ENCODE measurements around the gene STON1.
"Not testable (repeated sequence)": the region's sequence is repeated elsewhere in the genome, so short reads cannot be mapped to it uniquely, and the experiment has no call there.

Gene STON1

DNA sequence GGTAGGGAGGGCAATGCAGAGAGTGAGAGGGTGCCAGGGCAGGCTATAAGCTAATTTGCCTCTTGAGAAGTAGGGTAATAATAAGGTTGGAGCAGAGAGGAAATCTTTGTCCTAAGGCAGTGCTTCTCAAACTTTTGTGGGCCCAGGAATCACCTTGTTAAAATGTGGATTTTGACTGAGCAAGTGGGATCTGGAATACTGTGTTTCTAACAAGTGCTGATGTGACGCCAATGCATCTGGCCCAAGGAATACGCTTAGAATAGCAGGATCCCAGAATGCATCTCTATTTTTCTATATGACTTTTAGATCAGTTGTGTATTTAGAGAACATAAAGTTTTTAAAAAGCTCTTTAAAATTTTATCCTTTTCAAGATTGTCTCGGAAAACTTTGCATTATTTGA lies 58.0 kb downstream of the STON1 start:
- no peak for DNase-seq (ENCODE audit: extremely low read depth, low read depth)
- TF ChIP-seq, protein P1, sequence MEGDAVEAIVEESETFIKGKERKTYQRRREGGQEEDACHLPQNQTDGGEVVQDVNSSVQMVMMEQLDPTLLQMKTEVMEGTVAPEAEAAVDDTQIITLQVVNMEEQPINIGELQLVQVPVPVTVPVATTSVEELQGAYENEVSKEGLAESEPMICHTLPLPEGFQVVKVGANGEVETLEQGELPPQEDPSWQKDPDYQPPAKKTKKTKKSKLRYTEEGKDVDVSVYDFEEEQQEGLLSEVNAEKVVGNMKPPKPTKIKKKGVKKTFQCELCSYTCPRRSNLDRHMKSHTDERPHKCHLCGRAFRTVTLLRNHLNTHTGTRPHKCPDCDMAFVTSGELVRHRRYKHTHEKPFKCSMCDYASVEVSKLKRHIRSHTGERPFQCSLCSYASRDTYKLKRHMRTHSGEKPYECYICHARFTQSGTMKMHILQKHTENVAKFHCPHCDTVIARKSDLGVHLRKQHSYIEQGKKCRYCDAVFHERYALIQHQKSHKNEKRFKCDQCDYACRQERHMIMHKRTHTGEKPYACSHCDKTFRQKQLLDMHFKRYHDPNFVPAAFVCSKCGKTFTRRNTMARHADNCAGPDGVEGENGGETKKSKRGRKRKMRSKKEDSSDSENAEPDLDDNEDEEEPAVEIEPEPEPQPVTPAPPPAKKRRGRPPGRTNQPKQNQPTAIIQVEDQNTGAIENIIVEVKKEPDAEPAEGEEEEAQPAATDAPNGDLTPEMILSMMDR (IDR thresholded peaks at IDR 0.05; ENCODE audit: low read depth, low read length) = no peak

- TF ChIP-seq, protein P1 (IDR thresholded peaks at IDR 0.05; ENCODE audit: low read depth, low read length) = no peak
- no peak for DNase-seq (ENCODE audit: extremely low read depth, low read depth)
These were observed 58.8 kb downstream of the STON1 start for GRCh38 chr2:48588745-48589144.

- DNase-seq (ENCODE audit: extremely low read depth, low read depth) = no peak
- TF ChIP-seq, protein P1 (IDR thresholded peaks at IDR 0.05; ENCODE audit: low read depth, low read length) = peak; percentile 73
These were observed 59.3 kb downstream of the STON1 start for GRCh38 chr2:48589170-48589767.

- TF ChIP-seq, protein P1 (IDR thresholded peaks at IDR 0.05; ENCODE audit: low read depth, low read length) = no peak
These were observed 60.1 kb downstream of the STON1 start for GRCh38 chr2:48590017-48590416.

GRCh38 chr2:48592067-48592466 lies 62.1 kb downstream of the STON1 start:
- TF ChIP-seq, protein P1 (IDR thresholded peaks at IDR 0.05; ENCODE audit: low read depth, low read length) = no peak
- DNase-seq (ENCODE audit: extremely low read depth, low read depth) = no peak

More at GRCh38 chr2:48590017-48590416, 60.1 kb downstream of the STON1 start:
- no peak for DNase-seq (ENCODE audit: extremely low read depth, low read depth)

DNA sequence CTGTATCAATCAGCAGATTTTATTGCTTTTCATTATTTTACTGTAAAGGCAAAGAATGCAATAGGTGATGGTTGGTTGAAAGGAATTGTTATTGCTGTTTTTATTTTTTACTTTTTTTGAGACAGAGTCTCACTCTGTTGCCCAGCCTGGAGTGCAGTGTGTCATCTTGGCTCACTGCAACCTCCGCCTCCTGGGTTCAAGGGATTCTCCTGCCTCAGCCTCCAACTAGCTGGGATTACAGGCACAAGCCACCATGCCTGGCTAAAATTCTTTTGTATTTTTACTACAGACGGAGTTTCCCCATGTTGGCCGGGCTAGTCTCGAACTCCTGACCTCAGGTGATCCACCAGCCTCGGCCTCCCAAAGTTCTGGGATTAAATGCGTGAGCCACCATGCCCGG lies 66.8 kb downstream of the STON1 start:
- not testable (repeated sequence) for DNase-seq (ENCODE audit: extremely low read depth, low read depth)

GRCh38 chr2:48597492-48597891 lies 67.5 kb downstream of the STON1 start:
- TF ChIP-seq, protein P1 (IDR thresholded peaks at IDR 0.05; ENCODE audit: low read depth, low read length) = no peak
- DNase-seq (ENCODE audit: extremely low read depth, low read depth) = no peak

DNA sequence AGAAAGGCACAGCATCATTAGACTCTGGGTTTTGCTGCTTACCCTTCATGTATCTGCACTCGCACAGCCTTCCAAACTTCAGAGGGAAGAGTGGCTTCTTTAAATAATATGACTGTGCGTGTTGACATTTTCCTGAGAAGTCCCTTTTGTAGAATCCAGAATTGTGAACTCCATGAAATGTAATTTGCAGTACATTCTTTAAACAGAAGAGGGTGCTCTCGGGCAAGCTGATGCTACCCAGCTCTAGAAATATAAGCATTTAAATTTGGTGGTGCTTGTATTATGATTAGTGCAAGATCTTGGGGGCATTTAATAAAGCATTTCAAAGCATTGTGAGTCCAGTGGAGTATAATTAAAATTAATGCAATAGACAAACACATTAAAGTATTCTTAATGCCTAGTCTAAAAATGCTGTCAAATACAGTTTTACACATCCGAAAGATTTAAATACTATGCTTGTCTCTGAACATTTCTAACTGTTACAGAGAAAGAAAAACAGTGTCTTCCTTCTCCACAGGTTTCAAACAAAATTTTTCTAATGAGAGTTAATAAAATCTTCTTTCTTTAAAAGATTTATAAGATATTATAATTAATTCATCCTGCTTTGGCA lies 70.4 kb downstream of the STON1 start:
- TF ChIP-seq, protein P1 (IDR thresholded peaks at IDR 0.05; ENCODE audit: low read depth, low read length) = peak; percentile 68

More for the DNA sequence above, 70.4 kb downstream of the STON1 start:
- DNase-seq (ENCODE audit: extremely low read depth, low read depth) = no peak

Data from AG09319 (cell line).